Left lung (tissue), 10 donors: ENCODE data around the gene KSR1. TPM values are rescaled to one million over a fixed set of nuclear protein-coding genes. Genes with fewer than 3 reads are reported as not detected.

Source experiments
- ATAC-seq: fragments of 200-7000 bp; cut with Tn5 transposase; one replicate; pipeline ENCODE4 v1.9.1; 2020; ENCODE audit warnings: moderate library complexity
- DNase-seq, 4 donors: peaks; one replicate each; pipeline ENCODE4 v3.0.0-alpha.2; 2013 to 2020
- H3K27ac ChIP-seq, 2 donors: fragments of 200-600 bp; sonication (generic) in 1 of 2; one replicate each; pipeline versions ENCODE4 v1.5.0 to v1.8.0; 2020 to 2021
- H3K27me3 ChIP-seq, 2 donors: fragments of 200-600 bp; sonication (generic) in 1 of 2; one replicate each; pipeline versions ENCODE4 v1.5.0 to v1.8.0; 2020 to 2021
- H3K36me3 ChIP-seq, 2 donors: fragments of 200-600 bp; sonication (generic) in 1 of 2; one replicate each; pipeline versions ENCODE4 v1.5.0 to v1.8.0; 2020 to 2021
- H3K4me1 ChIP-seq, 2 donors: fragments of 200-600 bp; one replicate each; pipeline ENCODE4 v1.8.0; 2021
- H3K4me3 ChIP-seq, 2 donors: fragments of 200-600 bp; sonication (generic) in 1 of 2; one replicate each; pipeline versions ENCODE4 v1.5.0 to v1.8.0; 2020 to 2021; ENCODE audit warnings: mild to moderate bottlenecking in 1 of 2
- H3K9me3 ChIP-seq, 2 donors: fragments of 200-600 bp; sonication (generic) in 1 of 2; one replicate each; pipeline versions ENCODE4 v1.5.0 to v1.8.0; 2020 to 2021
- intact Hi-C, 2 donors: fragments of 100-400 bp; cut with DNase I; formaldehyde crosslinking; loops; one replicate each; pipeline versions ENCODE4 v1.11.2 to v1.14.2; 2022
- polyA plus RNA-seq, 6 donors: library from polyadenylated mRNA; unstranded; fragments of 120-200 nt; gene quantifications; one replicate each; pipeline ENCODE4 v1.2.1, GENCODE V29; 2013; ENCODE audit not compliant: insufficient read length in 6 of 6
- total RNA-seq, 2 donors: library from RNA; stranded (reverse); fragmentation: NEBNext Ultra II Directional; extraction: Animal tissue kit (Norgen Biotek cat#: 25700); gene quantifications; one replicate each; pipeline ENCODE4 v1.2.1, GENCODE V29; 2021
- TF ChIP-seq, protein P1 (sequence below), 2 donors: fragments of 200-600 bp; sonication (generic) in 1 of 2; IDR thresholded peaks; one replicate each; pipeline versions ENCODE4 v1.5.0 to v1.8.0; 2021; ENCODE audit warnings: antibody characterized with exemption in 2 of 2
- donor health status: DM: no; HTN: yes; CAD: no.
- donor health status: DM: no; HTN: no; CAD: no.

Gene KSR1
- total and polyA plus RNA-seq, 8 donors: 35.0 to 70.0 (median 62.5) TPM

DNA sequence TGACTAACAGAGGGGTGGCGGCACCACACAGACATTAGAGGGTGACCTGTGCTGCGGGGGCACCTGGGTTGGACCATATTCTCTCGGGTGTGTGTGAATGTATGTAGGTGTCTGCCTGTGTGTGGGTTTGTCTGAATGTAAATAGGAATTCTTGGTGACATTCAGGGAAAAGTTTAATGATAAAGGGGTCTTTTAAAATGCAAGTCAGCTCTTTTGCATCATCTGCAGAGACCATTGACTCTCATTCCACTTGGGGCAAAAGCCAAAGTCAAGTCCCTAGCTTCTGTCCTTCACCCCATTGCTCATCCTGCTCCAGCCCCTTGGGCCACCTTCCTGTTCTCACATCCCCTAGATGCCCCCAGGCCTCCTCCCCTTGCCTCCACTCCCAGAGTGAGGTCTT is 23.6 kb downstream of the KSR1 start:
- no peaks in the 10 kb centered on the region for H3K27me3 ChIP-seq
- H3K4me1 ChIP-seq: peaks cover 0 to 26% of the 10 kb centered on the region in 2 donors
- H3K36me3 ChIP-seq: no peaks in the 10 kb centered on the region
- no peak for DNase-seq
- no peak overlapping the region for H3K4me3 ChIP-seq
- ATAC-seq: no peak
- no peak overlapping the region for H3K27ac ChIP-seq
- no peaks in the 10 kb centered on the region for H3K9me3 ChIP-seq
- intact Hi-C loops: loop anchor here in 1 of 2 donors (10.0 kb wide), 1 partner anchor 45 kb away; no protein-coding TSS in a partner anchor
- TF ChIP-seq, protein P1, sequence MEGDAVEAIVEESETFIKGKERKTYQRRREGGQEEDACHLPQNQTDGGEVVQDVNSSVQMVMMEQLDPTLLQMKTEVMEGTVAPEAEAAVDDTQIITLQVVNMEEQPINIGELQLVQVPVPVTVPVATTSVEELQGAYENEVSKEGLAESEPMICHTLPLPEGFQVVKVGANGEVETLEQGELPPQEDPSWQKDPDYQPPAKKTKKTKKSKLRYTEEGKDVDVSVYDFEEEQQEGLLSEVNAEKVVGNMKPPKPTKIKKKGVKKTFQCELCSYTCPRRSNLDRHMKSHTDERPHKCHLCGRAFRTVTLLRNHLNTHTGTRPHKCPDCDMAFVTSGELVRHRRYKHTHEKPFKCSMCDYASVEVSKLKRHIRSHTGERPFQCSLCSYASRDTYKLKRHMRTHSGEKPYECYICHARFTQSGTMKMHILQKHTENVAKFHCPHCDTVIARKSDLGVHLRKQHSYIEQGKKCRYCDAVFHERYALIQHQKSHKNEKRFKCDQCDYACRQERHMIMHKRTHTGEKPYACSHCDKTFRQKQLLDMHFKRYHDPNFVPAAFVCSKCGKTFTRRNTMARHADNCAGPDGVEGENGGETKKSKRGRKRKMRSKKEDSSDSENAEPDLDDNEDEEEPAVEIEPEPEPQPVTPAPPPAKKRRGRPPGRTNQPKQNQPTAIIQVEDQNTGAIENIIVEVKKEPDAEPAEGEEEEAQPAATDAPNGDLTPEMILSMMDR (IDR thresholded peaks at IDR 0.05): no peak

DNA sequence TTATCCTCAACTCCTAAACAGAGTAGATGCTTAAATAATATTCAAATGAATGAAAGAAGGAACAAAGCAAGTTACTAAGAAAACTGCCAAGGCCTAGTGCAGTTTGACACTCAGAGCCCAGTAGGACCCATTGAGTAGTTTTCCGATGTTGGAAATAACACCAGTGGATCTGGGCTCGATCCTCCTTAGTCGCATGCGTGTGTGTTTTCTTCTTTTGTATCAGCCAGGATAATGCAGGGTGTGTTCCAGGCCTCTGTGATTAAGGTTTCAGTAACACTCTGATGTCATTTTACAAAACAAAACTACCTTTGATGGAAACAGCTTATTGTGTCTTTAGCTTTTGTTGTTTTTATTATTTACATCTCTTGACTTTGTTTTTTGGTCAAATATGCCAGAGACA is 24.5 kb downstream of the KSR1 start:
- Histone ChIP-seq H3K4me1 (peaks cover 8 to 29% of the 10 kb centered on the region in 2 donors), H3K27me3 (no peaks in the 10 kb centered on the region), H3K27ac (no peak overlapping the region), H3K9me3 (no peaks in the 10 kb centered on the region), H3K4me3 (no peak overlapping the region), H3K36me3 (no peaks in the 10 kb centered on the region)
- ATAC-seq (no peak), DNase-seq (no peak)
- TF ChIP-seq, protein P1 (IDR thresholded peaks at IDR 0.05): no peak
- intact Hi-C loops: no loop called here

DNA sequence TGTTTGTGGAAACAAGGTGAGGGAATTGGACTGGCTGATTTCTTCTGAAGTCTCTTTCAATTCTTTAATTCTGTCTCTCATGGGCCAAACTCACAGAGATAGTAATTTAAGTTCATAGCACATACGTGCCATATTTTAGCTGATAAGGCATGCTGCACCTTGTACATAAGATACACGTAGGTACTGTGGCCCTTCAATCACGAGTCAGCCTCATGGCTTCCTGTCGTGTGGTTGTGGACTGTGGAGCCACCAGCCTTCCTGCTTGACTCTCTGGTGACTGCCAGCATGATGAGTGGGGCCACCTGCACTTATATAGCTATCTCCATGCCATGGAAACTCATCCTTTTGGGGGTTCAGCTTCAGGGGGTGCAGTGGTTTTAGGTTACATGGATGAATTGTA is 25.1 kb downstream of the KSR1 start:
- Histone ChIP-seq H3K4me3 (no peak overlapping the region), H3K27ac (no peak overlapping the region), H3K4me1 (peaks cover 14 to 29% of the 10 kb centered on the region in 2 donors), H3K27me3 (no peaks in the 10 kb centered on the region), H3K36me3 (no peaks in the 10 kb centered on the region), H3K9me3 (no peaks in the 10 kb centered on the region)
- DNase-seq (no peak), ATAC-seq (no peak)
- intact Hi-C loops: no loop called here
- TF ChIP-seq, protein P1 (IDR thresholded peaks at IDR 0.05): no peak

DNA sequence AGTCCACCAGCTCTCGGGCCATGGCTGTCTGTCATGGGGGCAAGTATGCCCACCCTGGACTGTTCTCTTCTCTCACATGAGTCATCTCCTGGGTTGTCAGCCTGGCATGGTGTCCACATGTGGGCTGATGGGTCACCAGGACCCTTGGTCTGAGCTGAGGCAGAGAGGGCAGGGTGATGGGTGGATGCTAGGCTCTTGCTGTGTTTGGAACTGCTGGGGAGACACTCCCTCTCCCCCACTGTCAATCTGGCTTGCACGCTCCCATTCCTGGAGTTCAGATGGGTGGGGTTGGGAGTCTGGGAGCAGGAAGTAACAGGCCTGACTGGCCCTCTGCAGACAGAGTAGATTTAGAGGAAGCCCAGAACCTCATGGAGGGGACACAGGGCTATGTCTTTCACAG is 28.9 kb downstream of the KSR1 start:
- no peaks in the 10 kb centered on the region for H3K9me3 ChIP-seq
- H3K36me3 ChIP-seq: no peaks in the 10 kb centered on the region
- intact Hi-C loops: no loop called here
- ATAC-seq: no peak
- peaks cover 29 to 56% of the 10 kb centered on the region in 2 donors for H3K4me1 ChIP-seq
- no peaks in the 10 kb centered on the region for H3K27me3 ChIP-seq
- no peak for DNase-seq
- TF ChIP-seq, protein P1 (IDR thresholded peaks at IDR 0.05): no peak
- H3K4me3 ChIP-seq: no peak overlapping the region
- H3K27ac ChIP-seq: no peak overlapping the region

DNA sequence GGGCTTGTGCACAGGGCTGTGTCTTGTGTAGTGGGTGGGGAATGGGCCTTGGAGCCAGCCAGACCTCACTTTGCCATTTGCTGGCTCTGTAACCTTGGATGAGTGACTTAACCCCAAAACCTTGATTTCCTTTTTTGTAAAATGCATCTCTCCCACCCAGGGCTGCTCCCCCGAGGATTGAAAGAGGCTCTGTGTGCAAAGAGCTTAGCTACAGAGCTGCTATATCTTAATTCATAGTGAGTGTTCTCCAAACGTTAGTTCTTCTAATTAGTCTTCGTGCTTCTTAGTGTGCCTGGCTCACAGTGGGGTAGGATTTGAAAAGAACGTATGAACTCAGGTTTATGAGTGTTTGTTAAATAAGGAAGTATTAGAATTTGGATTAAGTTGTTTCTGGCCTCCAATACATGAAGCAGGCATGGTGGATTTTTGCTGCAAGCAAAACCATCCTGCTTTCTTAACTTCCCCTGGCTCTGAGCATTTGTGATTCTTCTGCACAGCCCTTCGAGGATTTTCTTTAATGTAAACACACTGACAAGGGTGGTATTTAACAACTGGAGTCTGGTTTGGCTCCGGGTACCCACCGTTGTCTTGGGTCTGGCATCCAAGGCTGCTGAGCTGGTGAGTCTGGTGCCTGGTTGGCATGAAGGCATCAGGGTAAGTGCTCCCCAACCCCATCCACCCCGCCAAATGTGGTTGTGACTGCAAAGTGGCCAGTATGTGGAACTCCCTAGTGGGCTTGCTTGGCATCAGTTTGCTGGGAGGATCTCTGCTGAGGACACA is 29.7 kb downstream of the KSR1 start:
- Histone ChIP-seq H3K9me3 (no peaks in the 10 kb centered on the region), H3K27me3 (no peaks in the 10 kb centered on the region), H3K4me3 (no peak overlapping the region), H3K36me3 (no peaks in the 10 kb centered on the region), H3K27ac (no peak overlapping the region), H3K4me1 (peaks cover 29 to 61% of the 10 kb centered on the region in 2 donors)
- no peak for DNase-seq
- TF ChIP-seq, protein P1 (IDR thresholded peaks at IDR 0.05): no peak
- intact Hi-C loops: no loop called here
- ATAC-seq: no peak
